Right atrium auricular region (tissue), 2 donors: ENCODE data around the gene NTN3. TPM values are rescaled to one million over a fixed set of nuclear protein-coding genes. Genes with fewer than 3 reads are reported as not detected.

Source experiments
- DNase-seq: peaks from one replicate; pipeline ENCODE4 v3.0.0-alpha.2; 2019; ENCODE audit warnings: low spot score
- H3K27ac ChIP-seq, 2 donors: fragments of 200-600 bp; sonication (generic); 1 replicate in 1 of 2; 2 replicates in 1 of 2; pipeline ENCODE4 v1.5.1; 2016 to 2019
- H3K27me3 ChIP-seq, 2 donors: fragments of 200-600 bp; sonication (generic); one replicate each; pipeline versions ENCODE4 v1.5.1 to v1.6.0; 2017 to 2019
- H3K36me3 ChIP-seq: fragments of 200-600 bp; sonication (generic); one replicate; pipeline ENCODE4 v1.5.1; 2016
- H3K4me1 ChIP-seq, 2 donors: fragments of 200-600 bp; sonication (generic); one replicate each; pipeline versions ENCODE4 v1.5.1 to v1.6.0; 2017 to 2019
- H3K4me3 ChIP-seq, 2 donors: fragments of 200-600 bp; sonication (generic); 1 replicate in 1 of 2; 2 replicates in 1 of 2; pipeline ENCODE4 v1.5.1; 2017 to 2019; ENCODE audit warnings: mild to moderate bottlenecking in 1 of 2, moderate library complexity in 1 of 2
- H3K9me3 ChIP-seq, 2 donors: fragments of 200-600 bp; sonication (generic); one replicate each; pipeline ENCODE4 v1.5.1; 2019
- CTCF ChIP-seq, 2 donors: fragments of 200-600 bp; sonication (generic); IDR thresholded peaks; one replicate each; pipeline ENCODE4 v1.5.1; 2019; ENCODE audit warnings: antibody characterized with exemption in 2 of 2
- total RNA-seq, 2 donors: library from RNA; depleted of rRNA; stranded (reverse); fragments of >200 nt; gene quantifications; one replicate each; pipeline ENCODE4 v1.1.0, GENCODE V29; 2016

Gene NTN3
- total RNA-seq, 2 donors from 2014 or later, result 0.22 to 0.51 TPM

GRCh38 chr16:2516391-2517240, 45.5 kb downstream of the NTN3 start:
- Histone ChIP-seq H3K9me3 (no peaks in the 10 kb centered on the region), H3K36me3 (no peaks in the 10 kb centered on the region), H3K4me3 (peak overlapping the region in 1 of 2 donors; percentile 19), H3K27ac (peak overlapping the region; percentile 98 to 99), H3K4me1 (peaks cover 0 to 80% of the 10 kb centered on the region in 2 donors), H3K27me3 (no peaks in the 10 kb centered on the region)
- no peak for TF ChIP-seq CTCF (IDR thresholded peaks at IDR 0.05)
- no peak for DNase-seq

GRCh38 chr16:2517954-2518605, 47.0 kb downstream of the NTN3 start:
- Histone ChIP-seq H3K27ac (peak overlapping the region; percentile 1 to 98), H3K27me3 (no peaks in the 10 kb centered on the region), H3K4me1 (peaks cover 0 to 67% of the 10 kb centered on the region in 2 donors), H3K4me3 (no peak overlapping the region), H3K36me3 (peaks cover 2% of the 10 kb centered on the region), H3K9me3 (no peaks in the 10 kb centered on the region)
- TF ChIP-seq CTCF (IDR thresholded peaks at IDR 0.05), result no peak
- no peak for DNase-seq

GRCh38 chr16:2518823-2519710, 48.0 kb downstream of the NTN3 start:
- H3K27me3 ChIP-seq, result no peaks in the 10 kb centered on the region
- H3K4me3 ChIP-seq, result peak overlapping the region in 1 of 2 donors; percentile 71
- no peaks in the 10 kb centered on the region for H3K9me3 ChIP-seq
- peaks cover 12% of the 10 kb centered on the region for H3K36me3 ChIP-seq
- peaks cover 0 to 63% of the 10 kb centered on the region in 2 donors for H3K4me1 ChIP-seq
- peak overlapping the region; percentile 83 to 98 for H3K27ac ChIP-seq
- DNase-seq, result no peak
- no peak for TF ChIP-seq CTCF (IDR thresholded peaks at IDR 0.05)

GRCh38 chr16:2519711-2520080, 48.6 kb downstream of the NTN3 start:
- Histone ChIP-seq H3K36me3 (peaks cover 18% of the 10 kb centered on the region), H3K9me3 (no peaks in the 10 kb centered on the region), H3K4me3 (peak overlapping the region; percentile 17 to 71), H3K4me1 (peaks cover 0 to 63% of the 10 kb centered on the region in 2 donors), H3K27me3 (no peaks in the 10 kb centered on the region), H3K27ac (peak overlapping the region; percentile 83 to 98)
- no peak for DNase-seq
- TF ChIP-seq CTCF (IDR thresholded peaks at IDR 0.05), result no peak

- peak within 1 kb of the TSS; percentile 70 to 71 for H3K4me3 ChIP-seq
- peak within 1 kb of the TSS; percentile 83 to 98 for H3K27ac ChIP-seq
- H3K36me3 ChIP-seq, result peaks cover 19% of the 10 kb centered on the region
- peaks cover 0 to 58% of the 10 kb centered on the region in 2 donors for H3K4me1 ChIP-seq
- TF ChIP-seq CTCF (IDR thresholded peaks at IDR 0.05), result no peak
- no peaks in the 10 kb centered on the region for H3K9me3 ChIP-seq
- no peaks in the 10 kb centered on the region for H3K27me3 ChIP-seq
- DNase-seq, result peak; percentile 94
Observed at GRCh38 chr16:2520097-2520783, 49.1 kb downstream of the NTN3 start, which contains the start of gene AMDHD2. AMDHD2 (plus strand) TSS chr16:2520371; CDS start chr16:2520459, 88 bp downstream.
